HL-60 (cell line): ENCODE measurements around the gene CLDN15.

ENCODE experiments used
- DNase-seq, 2 experiments: peaks; one replicate each; pipeline ENCODE4 v3.0.0-alpha.2; 2010 to 2020; ENCODE audit warnings: low read depth in 1 of 2, low spot score in 1 of 2
- H3K27ac ChIP-seq: fragments of 250-450 bp; sonication (Bioruptor Pico); replicated peaks from 2 replicates; pipeline ENCODE4 v1.5.1; 2020; ENCODE audit warnings: mild to moderate bottlenecking, moderate library complexity
- H3K27me3 ChIP-seq: fragments of 250-450 bp; sonication (Bioruptor Pico); 2 replicates; pipeline ENCODE4 v1.5.1; 2021; ENCODE audit warnings: mild to moderate bottlenecking, moderate library complexity; ENCODE audit not compliant: insufficient read depth, poor library complexity, severe bottlenecking
- H3K4me3 ChIP-seq: replicated peaks from 2 replicates; pipeline ENCODE4 v1.5.1; 2011; ENCODE audit warnings: mild to moderate bottlenecking, control low read depth, low read length; ENCODE audit not compliant: insufficient read depth
- CTCF ChIP-seq: IDR thresholded peaks from one replicate; pipeline ENCODE4 v1.5.1; 2011; ENCODE audit warnings: low read length, control low read depth, inconsistent platforms; ENCODE audit not compliant: insufficient read depth
- GABPA ChIP-seq: IDR thresholded peaks from 2 replicates; pipeline ENCODE4 v1.6.1; 2012; ENCODE audit warnings: low read depth
- POLR2AphosphoS5 ChIP-seq: IDR thresholded peaks from 2 replicates; pipeline ENCODE4 v1.6.1; 2012; ENCODE audit warnings: low read depth
- REST ChIP-seq: IDR thresholded peaks from 2 replicates; pipeline ENCODE4 v1.6.1; 2012; ENCODE audit warnings: low read depth; ENCODE audit not compliant: insufficient replicate concordance
- SPI1 ChIP-seq: IDR thresholded peaks from 2 replicates; pipeline ENCODE4 v1.6.1; 2012; ENCODE audit warnings: low read depth, mild to moderate bottlenecking, borderline replicate concordance

Gene CLDN15

GRCh38 chr7:101211501-101211900 is 26.1 kb downstream of the CLDN15 start:
- no peaks in the 10 kb centered on the region for H3K27me3 ChIP-seq
- H3K27ac ChIP-seq = no peak overlapping the region
- TF ChIP-seq GABPA (no peak), SPI1 (no peak), REST (no peak), POLR2AphosphoS5 (no peak), CTCF (no peak)
- no peak overlapping the region for H3K4me3 ChIP-seq
- no peak for DNase-seq

DNA sequence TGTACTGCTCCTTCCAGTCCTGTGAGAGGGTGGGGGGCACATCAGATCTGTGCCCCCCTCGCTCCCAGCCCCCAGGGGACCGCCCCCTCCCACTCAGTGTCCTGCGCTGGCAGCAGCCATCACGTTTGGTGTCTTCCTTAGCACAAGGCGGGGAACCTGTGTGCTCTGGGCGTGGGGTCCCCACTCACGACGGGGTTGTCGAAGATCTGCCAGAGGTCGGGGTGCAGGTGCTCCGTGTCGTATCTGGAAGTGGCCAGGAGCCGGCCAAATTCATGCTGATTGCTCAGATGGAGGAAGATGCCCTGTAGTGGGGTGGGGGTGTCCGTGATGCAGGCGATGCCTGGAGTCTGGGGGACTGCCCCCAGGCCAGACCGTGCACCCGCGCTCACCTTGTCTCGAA is 27.5 kb downstream of the CLDN15 start:
- no peak for TF ChIP-seq CTCF
- H3K27me3 ChIP-seq = no peaks in the 10 kb centered on the region
- no peak for DNase-seq
- H3K4me3 ChIP-seq = no peak overlapping the region
- no peak overlapping the region for H3K27ac ChIP-seq

GRCh38 chr7:101208794-101209193 is 28.8 kb downstream of the CLDN15 start:
- H3K27ac ChIP-seq = no peak overlapping the region
- TF ChIP-seq SPI1 (no peak), GABPA (no peak), CTCF (no peak), POLR2AphosphoS5 (no peak), REST (no peak)
- no peak overlapping the region for H3K4me3 ChIP-seq
- no peak for DNase-seq
- no peaks in the 10 kb centered on the region for H3K27me3 ChIP-seq

- Histone ChIP-seq H3K27me3 (no peaks in the 10 kb centered on the region), H3K27ac (no peak overlapping the region), H3K4me3 (no peak overlapping the region)
- no peak for DNase-seq
- TF ChIP-seq SPI1 (no peak), CTCF (no peak), GABPA (no peak), POLR2AphosphoS5 (no peak), REST (no peak)
Measured at GRCh38 chr7:101207459-101207858, 30.1 kb downstream of the CLDN15 start.
